Breast epithelium (tissue), 3 donors: ENCODE measurements around the gene KIR3DL1.
"Not testable (repeated sequence)": the region's sequence is repeated elsewhere in the genome, so short reads cannot be mapped to it uniquely, and the experiment has no call there.

ENCODE experiments used
- CTCF ChIP-seq, 3 donors: fragments of 450-650 bp; IDR thresholded peaks; one replicate each; pipeline ENCODE4 v1.5.1; 2016 to 2017; ENCODE audit warnings: antibody characterized with exemption in 3 of 3, mild to moderate bottlenecking in 3 of 3, moderate library complexity in 3 of 3
- POLR2AphosphoS5 ChIP-seq, 3 donors: sonication (generic); formaldehyde crosslinking; IDR thresholded peaks; one replicate each; pipeline ENCODE4 v1.6.1; 2017; ENCODE audit warnings: antibody characterized with exemption in 3 of 3

- not testable (repeated sequence) for TF ChIP-seq CTCF, POLR2AphosphoS5 (IDR thresholded peaks at IDR 0.05)
Measured at GRCh38 chr19:54863459-54863858, 47.2 kb downstream of the KIR3DL1 start.
